GM20000 (cell line): ENCODE measurements around the gene TANGO6.
"Not testable (repeated sequence)": the region's sequence is repeated elsewhere in the genome, so short reads cannot be mapped to it uniquely, and the experiment has no call there.

Experiments
- DNase-seq: peaks from one replicate; pipeline ENCODE4 v3.0.0; 2012; ENCODE audit warnings: low spot score
- TF ChIP-seq, protein P1 (sequence below): IDR thresholded peaks from 2 replicates; pipeline ENCODE4 v1.5.1; 2012; ENCODE audit warnings: mild to moderate bottlenecking, control low read depth; ENCODE audit errors: extremely low read depth, missing control alignments

Gene TANGO6

DNA sequence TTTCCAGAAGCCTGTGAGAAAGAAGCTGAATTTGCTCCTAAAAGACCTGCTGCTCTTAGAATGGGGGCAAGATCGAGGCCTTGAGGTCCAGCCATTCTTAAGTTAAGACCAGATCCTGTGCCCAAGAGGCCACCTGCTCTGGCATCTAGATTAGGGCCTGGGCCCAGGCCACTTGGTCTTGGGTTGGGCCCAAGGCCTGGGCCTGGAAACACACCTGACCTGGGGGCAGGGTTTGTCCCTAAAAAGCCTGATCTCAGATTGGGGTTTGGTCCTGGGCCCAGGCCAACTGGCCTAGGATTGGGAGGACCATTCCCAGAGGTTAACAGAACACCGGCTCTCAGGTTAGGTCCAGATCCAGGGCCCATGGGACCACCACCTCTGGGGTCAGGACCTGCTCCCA, 276.2 kb downstream of the TANGO6 start:
- TF ChIP-seq, protein P1, sequence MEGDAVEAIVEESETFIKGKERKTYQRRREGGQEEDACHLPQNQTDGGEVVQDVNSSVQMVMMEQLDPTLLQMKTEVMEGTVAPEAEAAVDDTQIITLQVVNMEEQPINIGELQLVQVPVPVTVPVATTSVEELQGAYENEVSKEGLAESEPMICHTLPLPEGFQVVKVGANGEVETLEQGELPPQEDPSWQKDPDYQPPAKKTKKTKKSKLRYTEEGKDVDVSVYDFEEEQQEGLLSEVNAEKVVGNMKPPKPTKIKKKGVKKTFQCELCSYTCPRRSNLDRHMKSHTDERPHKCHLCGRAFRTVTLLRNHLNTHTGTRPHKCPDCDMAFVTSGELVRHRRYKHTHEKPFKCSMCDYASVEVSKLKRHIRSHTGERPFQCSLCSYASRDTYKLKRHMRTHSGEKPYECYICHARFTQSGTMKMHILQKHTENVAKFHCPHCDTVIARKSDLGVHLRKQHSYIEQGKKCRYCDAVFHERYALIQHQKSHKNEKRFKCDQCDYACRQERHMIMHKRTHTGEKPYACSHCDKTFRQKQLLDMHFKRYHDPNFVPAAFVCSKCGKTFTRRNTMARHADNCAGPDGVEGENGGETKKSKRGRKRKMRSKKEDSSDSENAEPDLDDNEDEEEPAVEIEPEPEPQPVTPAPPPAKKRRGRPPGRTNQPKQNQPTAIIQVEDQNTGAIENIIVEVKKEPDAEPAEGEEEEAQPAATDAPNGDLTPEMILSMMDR: no peak
- no peak for DNase-seq

DNA sequence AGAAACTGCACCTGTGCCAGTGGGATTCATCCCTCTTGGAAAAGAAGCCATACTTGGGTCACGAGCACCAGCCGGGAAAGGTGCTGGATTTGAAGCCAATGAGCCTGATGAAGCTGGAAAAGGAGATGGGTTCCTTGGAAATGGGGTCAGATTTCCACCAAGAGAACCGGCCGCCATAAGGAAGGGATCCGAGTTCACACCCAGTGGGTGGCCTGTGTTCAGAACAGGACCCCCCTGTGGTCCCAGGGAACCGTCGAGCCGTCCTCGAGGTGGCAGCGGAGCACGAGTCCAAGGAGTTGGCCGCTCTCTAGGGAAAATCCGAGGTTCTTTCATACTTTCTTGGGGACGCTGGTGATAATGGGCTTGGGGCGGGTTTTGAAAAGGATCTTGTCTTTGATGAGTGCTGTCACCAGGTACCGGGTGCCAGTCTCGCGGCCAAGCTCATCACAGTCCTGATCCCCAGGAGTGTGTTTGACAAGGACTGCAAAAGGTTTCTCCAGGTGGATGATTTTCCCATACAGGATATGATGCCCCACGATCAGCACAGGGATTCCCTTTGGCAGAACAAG, 276.8 kb downstream of the TANGO6 start:
- no peak for DNase-seq
- TF ChIP-seq, protein P1: no peak

DNA sequence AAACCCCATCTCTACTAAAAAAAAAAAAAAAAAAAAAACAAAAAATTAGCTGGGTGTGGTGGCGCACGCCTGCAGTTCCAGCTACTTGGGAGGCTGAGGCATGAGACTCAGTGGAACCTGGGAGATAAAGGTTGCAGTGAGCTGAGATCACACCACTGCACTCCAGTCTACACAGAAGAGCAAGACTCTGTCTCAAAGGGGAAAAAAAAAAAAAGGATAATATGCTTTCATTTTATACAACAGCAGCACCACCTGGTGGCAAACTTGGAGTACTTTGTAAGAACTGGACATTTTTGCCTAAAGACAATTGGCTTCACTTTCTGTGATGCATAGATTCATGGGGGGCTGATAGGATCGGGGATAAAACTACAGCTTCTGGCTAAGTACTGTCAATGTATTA, 280.6 kb downstream of the TANGO6 start:
- TF ChIP-seq, protein P1: peak; percentile 55
- peak; percentile 65 for DNase-seq

DNA sequence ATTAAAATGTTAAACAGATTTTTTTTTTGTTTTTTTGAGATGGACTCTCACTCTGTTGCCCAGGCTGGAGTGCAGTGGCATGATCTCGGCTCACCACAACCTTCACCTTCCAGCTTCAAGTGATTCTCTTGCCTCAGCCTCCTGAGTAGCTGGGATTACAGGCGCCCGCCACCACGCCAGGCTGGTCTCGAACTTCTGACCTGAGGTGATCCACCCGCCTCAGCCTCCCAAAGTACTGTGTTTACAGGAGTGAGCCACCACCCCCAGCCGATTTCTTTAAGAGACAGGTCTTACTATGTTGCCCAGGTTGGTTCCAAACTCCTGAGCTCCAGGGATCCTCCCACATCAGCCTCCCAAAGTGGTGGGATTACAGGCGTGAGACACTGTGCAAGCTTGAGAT, 281.1 kb downstream of the TANGO6 start:
- not testable (repeated sequence) for DNase-seq

DNA sequence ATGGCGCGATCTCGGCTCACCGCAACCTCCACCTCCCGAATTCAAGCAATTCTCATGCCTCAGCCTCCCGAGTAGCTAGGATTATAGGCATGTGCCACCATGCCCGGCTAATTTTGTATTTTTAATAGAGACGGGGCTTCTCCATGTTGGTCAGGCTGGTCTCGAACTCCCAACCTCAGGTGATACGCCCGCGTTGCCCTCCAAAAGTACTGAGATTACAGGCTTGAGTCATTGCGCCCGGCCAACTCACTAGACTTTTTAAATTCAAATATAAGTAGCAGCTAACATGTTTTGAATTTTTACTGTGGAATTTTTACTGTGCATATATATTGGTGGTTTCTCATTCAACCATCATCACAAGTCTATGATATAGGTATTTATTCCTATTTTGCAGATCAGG, 281.6 kb downstream of the TANGO6 start:
- not testable (repeated sequence) for DNase-seq

DNA sequence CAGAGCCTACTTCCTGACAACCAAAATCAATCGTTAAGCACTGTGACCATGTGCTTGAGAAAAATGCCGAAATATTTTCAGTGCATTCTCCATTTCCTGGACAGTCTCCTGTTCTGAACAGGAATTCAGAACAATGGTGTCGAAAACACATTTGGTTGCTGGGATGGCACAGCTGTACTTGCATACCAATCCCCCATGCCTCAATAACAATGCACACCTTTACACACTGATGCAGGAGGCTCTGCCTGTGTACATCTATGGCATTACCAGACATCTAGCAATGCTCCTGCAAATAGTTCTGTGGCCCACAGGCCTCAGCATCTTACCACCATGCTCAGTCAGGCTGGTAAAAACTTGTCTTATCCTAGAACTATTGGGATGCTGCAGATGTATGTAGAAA, 282.9 kb downstream of the TANGO6 start:
- TF ChIP-seq, protein P1: no peak
- no peak for DNase-seq

DNA sequence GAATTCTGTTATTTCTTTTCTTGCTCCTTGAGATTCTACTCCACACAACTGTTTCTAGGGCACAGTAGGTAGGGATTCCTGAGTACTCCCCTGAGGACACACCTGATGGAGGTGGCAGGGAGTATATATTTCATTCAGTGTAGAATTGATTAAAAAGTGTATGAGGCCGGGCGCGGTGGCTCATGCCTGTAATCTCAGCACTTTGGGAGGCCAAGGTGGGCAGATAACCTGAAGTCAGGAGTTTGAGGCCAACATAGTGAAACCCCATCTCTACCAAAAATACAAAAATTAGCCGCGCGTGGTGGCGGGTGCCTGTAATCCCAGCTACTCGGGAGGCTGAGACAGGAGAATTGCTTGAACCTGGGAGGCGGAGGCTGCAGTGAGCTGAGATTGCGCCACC, 283.5 kb downstream of the TANGO6 start:
- not testable (repeated sequence) for DNase-seq

DNA sequence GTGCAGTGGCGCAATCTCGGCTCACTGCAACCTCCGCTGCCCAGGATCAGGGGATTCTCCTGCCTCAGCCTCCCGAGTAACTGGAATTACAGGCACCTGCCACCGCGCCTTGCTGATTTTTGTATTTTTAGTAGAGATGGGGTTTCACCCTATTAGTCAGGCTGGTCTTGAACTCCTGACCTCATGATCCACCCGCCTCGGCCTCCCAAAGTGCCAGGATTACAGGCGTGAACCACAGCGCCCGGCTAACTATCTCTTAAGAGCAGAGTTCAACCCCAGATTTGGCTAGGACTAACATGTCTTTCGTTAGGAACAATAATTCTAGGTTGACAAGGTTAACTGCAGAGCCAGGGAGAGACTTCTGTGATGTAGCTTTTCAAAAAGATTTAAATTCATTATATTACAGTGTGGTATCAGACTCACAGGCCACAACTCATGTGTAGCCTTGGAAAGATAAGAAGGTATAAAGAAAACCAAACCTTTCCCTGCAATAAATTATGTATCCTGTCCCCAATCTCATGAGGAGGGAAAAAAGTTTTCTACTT, 284.7 kb downstream of the TANGO6 start:
- no peak for DNase-seq
- TF ChIP-seq, protein P1: no peak

DNA sequence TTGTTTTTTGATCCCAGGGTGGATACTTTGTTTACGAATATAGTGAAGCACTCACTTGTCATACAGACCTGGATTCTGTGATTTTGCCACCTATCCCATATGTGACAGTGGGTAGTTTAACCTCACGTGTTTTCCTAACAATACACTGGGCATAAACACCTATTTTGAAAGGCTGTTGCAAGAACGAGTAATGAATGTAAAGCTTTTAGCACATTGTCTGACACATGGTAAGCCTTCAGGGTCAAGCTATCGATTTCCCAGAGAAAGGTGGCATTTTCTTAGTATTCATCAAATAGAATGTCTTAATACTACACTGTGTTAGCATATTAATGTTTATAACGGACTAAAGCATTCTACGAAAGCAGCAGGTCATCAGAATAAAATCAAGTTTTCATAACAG, 287.1 kb downstream of the TANGO6 start:
- TF ChIP-seq, protein P1: no peak

More for the DNA sequence above, 287.1 kb downstream of the TANGO6 start:
- DNase-seq: no peak
